ENCODE results near the gene TTC3. TPM values are rescaled to one million over a fixed set of nuclear protein-coding genes. Genes with fewer than 3 reads are reported as not detected.
A peak's percentile ranks its signal among the peaks of the same experiment; 100 is the strongest.
"Not testable (repeated sequence)": the region's sequence is repeated elsewhere in the genome, so short reads cannot be mapped to it uniquely, and the experiment has no call there.

Gene TTC3
- polyA plus RNA-seq, 4 donors = 156 to 172 (median 163) TPM

DNA sequence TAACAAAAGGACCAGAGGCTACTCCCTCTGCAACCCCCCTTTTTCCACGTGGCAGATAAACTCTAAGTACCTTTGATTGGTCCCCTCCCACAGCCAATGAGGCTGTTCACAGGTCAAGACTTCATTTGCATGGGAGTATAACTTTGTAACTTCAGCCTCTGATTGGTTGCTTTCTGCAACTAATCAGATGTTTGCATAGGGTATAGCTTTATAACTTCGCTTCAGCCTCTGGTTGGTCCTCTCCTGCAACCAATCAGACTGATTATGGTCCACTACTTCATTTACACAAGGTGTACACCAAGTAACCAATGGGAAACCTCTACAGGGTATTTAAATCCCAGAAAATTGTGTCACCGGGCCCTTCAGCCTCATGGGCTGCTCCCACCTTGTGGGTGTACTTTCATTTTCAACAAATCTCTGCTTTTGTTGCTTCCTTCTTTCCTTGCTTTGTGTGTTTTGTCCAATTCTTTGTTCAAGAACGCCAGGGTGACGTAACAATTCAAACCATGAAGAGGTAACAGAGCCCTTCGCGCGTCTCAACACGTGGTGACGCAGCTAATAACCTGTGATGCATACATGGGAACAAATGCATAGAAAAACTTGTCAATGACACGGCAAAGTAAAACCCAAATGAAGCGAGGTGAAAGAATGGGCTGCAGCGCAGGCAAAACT, 146.8 kb downstream of the TTC3 start:
- no peak for DNase-seq (ENCODE audit: low read depth in 4 of 4, low spot score in 3 of 4)

DNA sequence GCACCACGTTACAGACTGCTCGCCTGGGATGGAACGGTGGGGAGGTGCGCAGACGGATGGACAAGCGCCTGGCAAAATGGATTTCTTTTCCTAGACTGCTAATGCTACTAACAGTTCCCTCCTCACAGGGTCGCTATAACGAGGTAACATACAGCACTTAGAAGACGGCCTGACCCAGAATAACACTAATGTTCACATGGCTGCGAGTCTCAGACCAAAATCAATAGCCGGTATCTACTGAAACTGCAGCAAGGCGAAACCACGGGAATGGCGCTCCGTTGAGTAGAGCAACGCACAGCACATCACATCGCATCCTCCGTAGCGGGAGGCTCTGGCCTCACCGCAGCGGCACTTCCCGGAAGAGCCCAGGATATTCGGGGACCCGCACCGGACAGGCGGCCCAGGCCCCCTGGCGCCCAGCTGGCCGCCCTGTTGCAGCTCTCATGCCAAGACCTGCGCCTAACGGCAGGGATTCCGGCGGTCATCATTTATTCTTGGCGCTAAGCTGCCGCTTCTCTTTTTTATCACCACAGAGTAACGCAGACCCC, 147.5 kb downstream of the TTC3 start:
- DNase-seq (ENCODE audit: low read depth in 4 of 4, low spot score in 3 of 4) = peak in 1 of 4 donors; percentile 63

DNA sequence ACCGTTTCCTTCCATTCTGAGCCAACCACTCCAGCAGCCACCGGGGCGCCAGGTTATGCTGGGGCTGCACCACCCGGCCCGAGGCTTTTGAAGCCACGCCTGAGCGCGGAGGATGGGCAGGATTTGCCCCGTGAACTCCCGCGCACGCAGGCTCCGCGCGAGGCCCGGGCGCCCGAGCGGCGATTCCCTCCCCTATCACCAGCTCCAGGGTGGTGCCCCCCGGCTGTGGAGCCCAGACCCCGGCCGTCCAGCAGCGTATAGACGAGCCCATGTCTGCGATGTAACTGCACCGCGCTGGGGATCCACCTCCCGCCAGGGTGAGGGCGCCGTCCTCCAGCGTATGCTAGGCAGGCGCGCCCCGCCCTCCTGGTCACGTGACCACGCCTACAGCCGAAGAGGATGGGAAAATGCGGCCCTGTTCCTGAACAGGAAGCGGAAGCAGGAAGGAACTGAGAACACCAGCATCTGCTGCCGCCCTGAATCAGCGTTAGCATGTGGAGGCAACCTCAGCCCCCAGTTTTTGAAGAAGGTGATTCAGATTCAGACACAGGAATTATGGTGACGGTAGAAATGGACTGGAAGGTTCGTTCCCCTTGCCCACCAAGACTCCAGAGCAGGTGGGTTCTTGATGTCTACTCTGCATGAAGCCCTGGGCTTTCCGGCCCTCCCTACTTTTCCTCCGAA, 148.1 kb downstream of the TTC3 start:
- DNase-seq (ENCODE audit: low read depth in 4 of 4, low spot score in 3 of 4) = peak; percentile 71 to 81 (median 79)

DNA sequence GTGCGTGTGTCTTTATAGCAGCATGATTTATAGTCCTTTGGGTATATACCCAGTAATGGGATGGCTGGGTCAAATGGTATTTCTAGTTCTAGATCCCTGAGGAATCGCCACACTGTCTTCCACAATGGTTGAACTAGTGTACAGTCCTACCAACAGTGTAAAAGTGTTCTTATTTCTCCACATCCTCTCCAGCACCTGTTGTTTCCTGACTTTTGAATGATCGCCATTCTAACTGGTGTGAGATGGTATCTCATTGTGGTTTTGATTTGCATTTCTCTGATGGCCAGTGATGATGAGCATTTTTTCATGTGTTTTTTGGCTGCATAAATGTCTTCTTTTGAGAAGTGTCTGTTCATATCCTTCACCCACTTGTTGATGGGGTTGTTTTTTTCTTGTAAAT, 149.2 kb downstream of the TTC3 start:
- DNase-seq (ENCODE audit: low read depth in 4 of 4, low spot score in 3 of 4) = not testable (repeated sequence)

DNA sequence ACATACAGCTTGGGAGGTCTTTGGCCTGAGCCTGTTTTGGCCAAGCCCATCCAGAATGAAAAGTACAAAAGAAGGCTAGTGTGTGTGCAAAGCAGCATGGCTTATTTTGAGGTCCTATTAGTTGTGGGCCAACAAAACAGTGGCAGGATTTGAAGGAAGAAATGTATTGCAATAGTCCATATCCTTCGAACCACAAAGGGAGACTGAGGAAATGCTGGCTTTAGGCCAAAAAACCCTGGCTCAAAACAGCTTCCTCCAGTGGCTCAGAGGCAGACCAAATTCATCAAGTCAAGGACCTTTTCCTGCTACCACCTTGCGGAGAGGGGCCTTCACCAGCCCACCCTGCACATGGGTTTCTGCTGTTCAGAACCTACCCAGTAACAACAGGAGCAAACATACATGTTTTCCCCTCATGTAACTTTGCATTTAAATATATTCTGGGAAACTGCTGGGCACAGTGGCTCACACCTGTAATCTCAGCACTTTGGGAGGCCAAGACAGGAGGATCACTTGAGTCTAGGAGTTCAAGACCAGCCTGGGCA, 150.8 kb downstream of the TTC3 start:
- no peak for DNase-seq (ENCODE audit: low read depth in 4 of 4, low spot score in 3 of 4)

DNA sequence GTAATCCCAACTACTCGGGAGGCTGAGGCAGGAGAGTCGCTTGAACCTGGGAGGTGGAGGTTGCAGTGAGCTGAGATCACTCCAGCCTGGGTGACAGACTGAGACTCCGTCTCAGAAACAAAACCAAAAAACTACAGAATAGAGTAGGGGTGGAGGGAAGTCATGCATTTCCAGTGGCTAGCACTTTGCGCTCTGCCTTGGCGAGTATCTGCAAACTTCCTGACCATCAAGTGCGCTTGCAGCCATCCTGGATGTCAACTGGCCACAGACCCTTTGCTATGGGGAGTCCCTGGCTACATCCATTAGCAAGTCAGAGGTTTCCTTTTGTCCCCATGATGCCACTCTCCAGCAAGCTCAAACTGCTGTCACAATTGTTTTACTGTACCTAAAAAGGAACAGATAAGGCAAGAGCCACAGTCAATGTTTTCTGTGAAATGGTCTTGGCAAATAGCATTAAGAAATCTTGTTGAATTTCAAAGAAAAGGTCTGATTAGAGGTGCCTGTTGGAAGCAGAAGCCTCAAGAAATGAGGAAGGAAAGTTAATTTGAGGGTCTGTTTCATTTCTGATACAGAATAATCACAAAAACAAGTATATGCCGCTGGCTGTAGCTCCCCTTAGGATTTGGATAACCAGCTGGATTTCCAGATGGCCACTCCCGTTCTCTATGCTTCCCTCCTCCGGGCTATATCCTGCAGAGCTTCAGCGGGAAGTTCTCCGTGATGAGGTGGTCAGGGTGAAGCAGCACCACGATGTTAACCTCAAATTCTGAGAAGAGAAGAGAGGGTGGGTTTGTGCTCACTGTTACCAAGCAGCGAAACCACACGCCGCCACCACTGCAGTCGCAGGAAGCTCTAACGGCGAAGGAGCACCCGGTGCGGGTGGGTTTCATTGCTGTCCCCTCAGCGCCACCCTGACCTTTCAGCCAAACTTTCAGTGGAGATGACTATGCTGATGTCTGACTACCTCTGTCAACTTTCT, 152.1 kb downstream of the TTC3 start:
- DNase-seq (ENCODE audit: low read depth in 4 of 4, low spot score in 3 of 4) = no peak

DNA sequence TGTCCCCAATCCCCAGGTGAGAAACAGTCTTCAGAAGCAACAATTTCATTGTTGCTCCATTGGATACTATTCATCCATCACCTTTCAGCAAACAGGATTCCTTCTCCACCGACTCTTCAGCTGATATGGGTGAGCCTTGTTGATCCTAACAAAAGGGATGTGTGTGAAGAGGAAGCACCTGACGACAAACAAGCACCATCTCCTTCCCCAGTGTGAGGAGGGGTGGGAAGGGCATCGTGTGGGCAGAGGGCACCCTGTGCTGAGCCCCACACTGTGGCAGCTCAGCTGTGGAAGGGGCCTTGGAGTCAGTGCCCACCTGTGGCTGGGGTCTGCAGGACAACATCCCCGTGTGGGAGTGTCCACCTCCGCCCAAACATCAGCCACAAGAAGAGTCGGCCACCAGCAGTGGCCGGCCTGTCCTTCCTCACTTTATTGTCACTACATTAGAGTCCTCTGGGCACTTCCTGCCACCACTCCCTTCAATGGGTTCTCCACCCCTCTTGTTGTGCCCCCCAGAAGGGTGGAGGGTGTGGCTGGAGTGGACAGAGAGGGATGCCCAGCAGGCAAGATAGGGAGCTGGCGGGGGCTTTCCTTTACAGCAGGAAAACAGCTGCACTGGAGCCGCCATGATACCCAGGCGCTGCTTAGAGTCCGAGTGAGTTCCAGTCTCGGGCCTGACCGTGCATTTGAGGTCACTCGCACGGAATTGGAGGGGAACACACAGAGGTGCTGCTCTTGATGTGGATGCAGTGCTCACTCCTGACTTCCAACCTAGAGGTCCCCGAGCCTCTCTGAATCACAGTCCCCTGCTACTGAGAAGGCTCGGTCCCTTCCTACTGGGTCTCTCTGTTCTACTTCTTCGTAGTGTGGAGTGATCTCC, 153.2 kb downstream of the TTC3 start:
- no peak for DNase-seq (ENCODE audit: low read depth in 4 of 4, low spot score in 3 of 4)

DNA sequence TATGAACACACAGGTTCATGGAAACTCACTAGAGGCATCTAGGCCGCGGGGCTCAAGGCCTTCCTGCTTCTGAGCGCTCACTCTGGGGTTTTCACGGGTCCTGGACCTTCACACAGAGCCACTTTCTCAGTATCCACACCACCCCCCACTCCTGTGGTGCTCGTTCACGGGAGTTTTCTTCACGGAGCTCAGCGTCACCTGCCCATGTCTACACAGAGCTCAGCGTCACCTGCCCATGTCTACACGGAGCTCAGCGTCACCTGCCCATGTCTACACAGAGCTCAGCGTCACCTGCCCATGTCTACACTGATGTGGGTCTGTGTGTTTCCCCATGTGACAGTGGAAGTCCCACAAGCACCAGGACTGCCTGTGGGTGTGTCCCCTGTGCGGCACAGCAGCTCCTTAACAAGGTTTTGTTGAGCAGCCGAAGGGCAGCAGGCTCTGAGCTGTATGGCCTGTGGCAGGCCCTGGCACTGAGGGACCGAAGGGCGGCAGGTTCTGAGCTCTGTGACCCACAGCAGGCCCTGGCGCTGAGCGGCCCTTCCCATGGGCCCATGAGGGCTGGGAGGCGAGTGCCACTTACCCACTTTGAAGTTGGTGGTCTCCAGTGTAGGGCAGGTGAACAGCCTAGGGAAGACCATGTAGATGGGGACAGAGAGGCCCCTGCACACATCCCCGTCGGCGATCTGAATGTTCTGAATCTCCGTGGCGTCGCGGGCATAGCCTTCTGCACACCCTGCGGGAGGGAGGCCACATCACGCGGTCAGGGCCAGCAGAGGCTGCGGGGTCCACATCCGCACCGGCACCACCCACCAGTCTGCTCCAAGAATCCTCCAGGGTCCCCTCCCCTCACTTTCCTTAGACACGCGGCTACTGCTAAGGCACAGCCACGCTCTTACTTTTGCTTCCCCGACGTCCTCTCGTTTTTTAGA, 154.3 kb downstream of the TTC3 start:
- DNase-seq (ENCODE audit: low read depth in 4 of 4, low spot score in 3 of 4) = no peak

DNA sequence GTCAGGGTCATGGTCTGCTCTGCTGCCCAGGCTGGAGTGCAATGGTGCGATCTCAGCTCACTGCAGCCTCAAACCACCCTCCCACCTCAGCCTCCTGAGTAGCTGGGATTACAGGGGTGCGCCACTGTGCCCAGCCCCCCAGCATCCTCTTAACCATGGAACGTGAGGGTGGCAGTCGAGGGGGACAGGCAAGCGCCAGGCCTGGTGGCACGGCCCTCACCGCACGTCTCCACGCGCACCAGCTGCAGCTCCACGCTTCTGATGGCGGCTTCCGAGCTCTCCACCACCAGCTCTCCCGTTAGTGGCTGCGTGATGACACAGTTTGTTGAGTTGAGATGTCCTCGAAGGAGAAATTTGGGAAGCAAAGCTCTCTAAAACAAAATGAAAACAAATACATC, 154.9 kb downstream of the TTC3 start:
- no peak for DNase-seq (ENCODE audit: low read depth in 4 of 4, low spot score in 3 of 4)

DNA sequence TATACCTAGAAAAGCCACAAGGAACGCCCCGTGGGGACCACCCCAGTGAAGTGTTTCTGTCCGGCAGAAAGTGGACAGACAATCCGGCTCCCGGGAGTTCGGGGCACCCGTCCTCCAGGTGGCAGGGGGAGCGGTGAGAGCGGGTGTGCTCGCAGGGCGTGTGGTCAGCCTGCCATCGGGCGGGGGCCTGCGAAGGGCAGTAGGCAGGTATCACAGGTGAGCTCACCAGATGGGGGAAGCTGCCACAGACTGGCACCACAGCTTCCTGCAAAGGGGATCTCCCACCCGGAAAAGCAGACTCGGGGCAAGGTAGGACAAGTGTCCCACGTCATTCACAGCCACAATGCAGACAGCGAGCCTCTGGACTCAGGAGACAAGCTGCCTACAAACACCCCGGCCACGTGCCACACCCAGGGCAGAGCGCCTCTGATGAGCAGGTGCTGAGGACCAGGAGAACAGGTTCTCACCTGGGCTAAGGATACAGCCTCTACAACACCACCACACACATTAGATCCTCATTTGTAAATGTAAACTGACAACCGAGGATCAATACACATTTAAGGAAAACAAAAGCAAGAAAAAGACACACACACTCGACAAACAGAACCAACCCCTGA, 157.7 kb downstream of the TTC3 start:
- DNase-seq (ENCODE audit: low read depth in 4 of 4, low spot score in 3 of 4) = no peak

DNA sequence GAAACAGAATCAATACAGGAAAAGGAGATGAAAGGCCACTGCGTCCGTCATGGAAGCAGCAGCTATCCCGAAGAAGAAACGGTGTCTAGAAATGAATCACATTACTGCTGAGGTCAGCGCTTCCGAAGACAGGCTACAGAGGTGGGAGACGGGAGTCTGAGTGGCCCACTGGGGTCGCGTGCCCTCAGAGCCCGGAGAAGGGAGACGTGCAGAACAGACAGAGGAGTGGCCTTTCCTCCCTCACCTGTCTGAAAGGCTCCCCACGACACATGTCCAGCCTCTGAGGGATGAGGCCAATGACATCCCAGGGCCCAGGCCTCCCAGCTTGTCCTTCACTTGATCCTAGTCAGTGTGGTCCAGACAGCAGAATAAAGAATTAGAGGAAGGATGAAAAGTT, 158.2 kb downstream of the TTC3 start:
- DNase-seq (ENCODE audit: low read depth in 4 of 4, low spot score in 3 of 4) = no peak

DNA sequence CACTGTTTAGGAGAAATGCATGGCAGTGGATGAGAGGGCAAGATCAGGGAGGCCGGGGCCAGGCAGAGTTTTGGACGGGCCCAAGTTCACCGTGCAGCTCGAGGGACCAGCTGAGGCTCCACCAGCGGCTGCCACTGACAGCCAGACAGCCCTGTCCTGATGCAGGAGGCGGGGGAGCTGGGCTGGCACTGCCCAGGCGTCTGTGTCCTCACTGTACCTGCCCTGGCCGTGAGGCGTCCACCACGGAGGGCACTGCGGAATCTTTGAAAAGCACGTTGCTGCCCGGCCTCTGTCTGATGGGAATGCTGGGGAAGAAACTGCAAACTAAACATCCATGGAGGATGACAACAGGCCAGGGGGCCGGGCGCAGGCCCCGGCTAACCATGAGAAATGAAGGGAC, 158.6 kb downstream of the TTC3 start:
- no peak for DNase-seq (ENCODE audit: low read depth in 4 of 4, low spot score in 3 of 4)

DNA sequence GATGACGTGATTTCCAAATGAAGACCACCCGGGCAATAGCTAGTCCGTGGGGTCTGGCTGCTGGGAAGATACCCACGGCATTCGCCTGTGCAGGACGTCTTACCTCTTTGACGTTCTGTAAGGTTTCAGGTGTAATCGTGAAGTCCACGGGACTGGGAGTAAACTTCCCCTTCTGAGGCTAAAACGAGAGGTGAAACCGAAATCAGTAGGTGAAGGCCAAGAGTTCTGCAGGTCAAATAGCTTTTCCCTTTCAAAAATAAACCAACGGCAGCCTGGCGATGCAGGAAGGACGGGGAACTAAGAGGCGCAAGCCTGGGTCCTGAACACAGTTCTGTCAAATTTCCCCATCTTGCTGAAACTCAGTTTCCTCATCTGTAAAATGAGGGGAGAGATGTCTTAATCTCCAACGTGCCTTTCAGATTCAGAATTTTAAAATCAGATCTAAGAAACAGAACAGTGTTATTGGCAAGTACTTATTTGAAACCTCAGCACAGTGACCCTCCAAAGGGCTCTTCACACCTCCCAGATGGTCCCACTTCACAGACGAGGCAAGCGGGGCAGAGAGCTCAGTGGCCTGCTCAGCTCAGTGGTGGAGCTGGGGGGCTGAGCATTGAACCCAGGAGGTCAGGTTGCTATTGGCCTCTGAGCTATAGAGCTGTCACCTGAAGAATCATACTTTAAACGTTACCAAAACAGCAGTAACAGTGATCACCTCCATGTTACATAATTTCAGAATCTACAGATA, 159.4 kb downstream of the TTC3 start:
- no peak for DNase-seq (ENCODE audit: low read depth in 4 of 4, low spot score in 3 of 4)

DNA sequence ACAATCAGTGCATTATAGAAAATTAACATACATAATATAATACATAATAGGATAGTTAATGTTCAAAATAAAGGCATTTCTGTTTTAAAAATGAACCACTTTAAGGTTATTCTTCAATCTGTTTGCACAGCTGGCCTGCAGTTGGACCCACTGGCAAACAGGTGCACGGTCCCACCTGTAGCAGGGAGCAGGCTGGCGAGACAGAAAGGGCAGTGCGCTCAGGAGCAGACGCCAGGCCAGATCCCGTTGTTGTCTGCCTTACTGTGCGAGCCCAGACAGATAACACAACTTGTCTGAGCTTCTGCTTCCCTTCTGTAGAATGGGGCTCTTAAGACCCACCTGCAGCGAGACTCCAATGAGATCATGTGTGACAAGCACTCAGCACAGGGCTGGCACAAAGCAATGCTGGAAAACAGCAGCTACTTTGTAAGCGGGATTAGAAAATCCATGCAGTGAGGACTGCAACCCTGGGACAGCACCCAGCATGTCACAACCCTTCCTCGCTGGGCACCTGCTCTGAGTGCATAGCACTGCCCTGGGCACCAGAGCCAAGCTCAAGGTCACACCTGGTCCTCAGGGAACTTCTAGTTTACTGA, 160.6 kb downstream of the TTC3 start:
- no peak for DNase-seq (ENCODE audit: low read depth in 4 of 4, low spot score in 3 of 4)

DNA sequence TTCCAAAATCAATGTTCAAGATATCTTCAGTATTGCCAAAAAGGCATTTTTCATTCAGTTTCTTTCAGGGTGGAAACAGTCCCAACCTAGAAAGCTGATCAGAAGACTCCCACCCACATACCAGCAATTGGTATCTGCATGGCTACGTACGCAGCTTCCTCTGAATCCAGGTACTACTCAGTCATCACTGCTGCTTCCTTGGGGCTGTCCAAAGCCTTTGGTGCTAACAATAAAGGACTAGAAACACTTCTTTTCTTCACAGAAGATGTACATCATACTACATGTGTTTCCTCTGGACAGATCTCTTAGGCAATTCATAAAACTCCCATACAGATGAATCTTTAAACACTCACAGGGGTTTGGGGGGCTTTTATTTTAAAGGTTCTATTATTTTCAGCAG, 164.3 kb downstream of the TTC3 start:
- DNase-seq (ENCODE audit: low read depth in 4 of 4, low spot score in 3 of 4) = no peak

DNA sequence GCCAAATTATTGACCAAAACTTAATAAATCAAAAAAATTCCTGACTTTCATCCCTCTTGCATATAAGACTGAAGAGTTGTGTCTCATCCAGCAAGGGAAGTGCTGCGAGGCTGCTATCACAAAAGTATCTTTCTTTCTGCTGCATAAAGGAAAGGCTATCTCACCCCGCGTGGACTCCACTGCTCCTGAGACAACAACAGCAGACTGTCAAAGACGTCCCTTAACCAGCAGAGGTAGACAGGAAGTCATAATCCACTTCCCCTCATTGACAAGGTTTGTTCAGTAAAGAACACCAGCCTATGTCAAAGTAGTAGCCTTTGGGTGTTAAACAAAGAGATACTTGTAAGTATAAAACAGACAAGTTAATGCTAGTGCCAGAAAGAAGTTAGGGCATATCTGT, 164.7 kb downstream of the TTC3 start:
- DNase-seq (ENCODE audit: low read depth in 4 of 4, low spot score in 3 of 4) = no peak

DNA sequence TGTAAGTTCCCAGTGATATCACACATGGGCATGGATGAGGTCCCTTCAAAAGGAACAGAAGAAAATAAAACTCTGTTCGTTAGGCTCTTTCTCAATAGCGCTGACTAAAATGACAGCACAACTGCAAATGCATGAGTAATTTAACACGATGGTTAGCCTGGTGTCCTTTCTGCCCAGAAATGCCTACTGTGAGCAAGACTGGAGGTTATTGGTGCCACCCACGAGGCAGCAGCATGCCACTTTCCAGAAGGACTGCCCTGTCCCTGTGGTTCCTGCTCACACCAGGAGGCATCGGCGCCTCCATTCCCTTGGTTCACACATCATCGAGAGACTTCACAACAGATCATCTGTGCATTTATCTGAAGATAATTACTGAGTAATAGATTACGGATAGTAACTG, 167.9 kb downstream of the TTC3 start:
- no peak for DNase-seq (ENCODE audit: low read depth in 4 of 4, low spot score in 3 of 4)

Data from right renal pelvis (tissue), 4 donors.